GM15510 (cell line): Measurements from ENCODE around the gene CLEC18B.
"Not testable (repeated sequence)": the region's sequence is repeated elsewhere in the genome, so short reads cannot be mapped to it uniquely, and the experiment has no call there.

ENCODE experiments used
- POLR2A ChIP-seq: IDR thresholded peaks from 3 replicates; pipeline ENCODE4 v1.6.1; 2011; ENCODE audit warnings: borderline replicate concordance; ENCODE audit not compliant: insufficient read length; ENCODE audit errors: extremely low read depth

The CLEC18B gene

DNA sequence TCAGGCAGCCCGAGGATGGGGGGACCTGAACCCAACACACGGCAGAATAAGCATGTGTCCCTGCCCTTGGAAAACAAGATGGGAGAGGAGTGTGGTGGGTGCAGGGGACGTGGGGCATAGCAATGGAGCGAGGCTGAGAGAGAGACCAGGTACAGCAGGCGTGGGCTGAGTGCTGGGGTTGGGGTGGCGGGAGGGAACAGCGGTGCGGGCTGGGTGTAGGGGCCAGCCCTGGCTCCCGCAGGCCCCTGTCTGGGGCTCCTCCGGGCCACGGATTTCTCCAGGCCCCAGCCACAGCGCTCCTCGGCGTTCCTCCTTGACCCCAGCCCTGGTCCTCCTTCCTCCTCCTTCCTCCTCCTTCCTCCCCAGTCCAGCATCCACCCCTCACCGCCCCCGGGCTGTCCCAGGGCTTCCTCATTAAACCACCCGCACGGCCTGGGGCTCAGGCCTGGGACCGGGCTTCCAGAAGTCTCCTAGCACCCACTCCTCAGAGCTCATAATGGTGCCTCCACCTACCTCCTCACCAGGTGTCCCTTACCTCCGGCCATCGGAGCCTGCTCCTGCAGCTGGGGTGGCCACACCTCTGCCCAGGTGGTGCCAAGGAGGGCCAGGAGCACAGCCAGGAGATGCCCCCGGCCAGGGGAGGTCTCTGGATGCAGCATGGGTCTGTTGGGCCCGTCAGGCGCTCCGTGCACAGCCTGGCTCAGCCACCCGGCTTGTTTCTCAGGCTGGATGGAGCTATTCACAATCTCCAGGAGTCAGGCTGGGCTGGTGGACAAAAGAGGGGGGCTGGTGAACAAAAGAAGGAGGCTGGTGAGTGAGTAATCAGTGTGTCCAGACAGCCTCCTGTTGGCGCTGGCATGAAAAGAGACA is at the start of gene CLEC18B:
TSS of gene CLEC18B (minus strand) at position 867 of the 870 bp plus-strand sequence. CDS start at position 659, 208 bp downstream.
- not testable (repeated sequence) for TF ChIP-seq POLR2A

DNA sequence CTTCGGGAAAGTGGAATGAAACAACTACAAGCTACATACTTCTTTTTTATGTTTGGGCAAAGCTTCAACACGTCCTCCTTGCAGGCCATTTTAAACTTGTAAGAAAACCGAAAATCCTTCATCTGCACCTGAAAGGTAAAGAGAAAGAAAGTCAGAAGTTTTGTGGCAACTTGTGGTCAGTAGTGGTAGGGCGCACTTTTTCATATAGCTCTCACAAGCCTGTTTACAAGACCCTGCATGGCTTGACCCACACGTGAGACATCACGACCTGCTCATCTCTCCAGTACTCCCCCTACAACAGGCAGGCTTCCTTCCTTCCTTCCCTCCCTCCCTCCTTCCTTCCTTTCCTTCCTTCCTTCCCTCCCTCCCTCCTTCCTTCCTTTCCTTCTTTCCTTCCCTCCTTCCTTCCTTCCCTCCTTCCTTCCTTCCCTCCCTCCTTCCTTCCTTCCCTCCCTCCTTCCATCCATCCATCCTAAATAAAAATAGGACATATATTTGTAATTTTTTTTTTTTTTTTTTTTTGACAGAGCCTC is 48.7 kb upstream of the CLEC18B start:
- TF ChIP-seq POLR2A = no peak

DNA sequence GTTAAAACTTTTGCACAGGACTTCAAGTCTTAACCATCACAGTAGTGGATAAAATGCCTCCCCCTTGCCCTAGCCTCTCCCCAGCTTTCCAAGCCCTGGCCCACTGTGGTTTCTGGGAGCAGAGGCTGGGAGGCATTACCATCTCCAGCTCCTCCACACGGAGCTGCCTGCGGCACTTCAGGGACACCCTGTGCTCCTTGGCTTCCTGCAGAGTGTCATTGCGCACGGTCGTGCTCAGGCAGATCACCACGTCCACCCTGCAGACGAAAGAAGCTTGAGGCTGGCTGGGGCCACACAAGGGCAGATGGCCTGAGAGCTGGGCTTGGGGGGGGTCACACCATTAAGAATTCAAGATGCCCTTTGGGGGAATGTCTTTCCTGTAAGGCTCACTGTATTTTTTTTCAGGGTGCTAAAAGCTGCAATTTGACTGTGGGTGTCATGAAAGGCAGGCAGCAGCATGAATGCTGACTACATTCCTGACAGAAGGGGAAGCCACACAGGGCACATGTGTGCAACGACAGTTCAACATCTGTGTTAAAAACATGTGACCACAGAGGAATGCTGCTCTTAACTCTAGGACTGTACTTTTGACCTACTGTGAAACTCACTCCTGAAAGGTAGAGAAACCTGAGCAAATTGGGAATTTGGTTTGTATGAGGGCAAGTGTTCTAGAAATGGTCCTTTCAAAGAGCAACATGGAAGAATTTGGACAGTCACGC is 47.7 kb upstream of the CLEC18B start:
- no peak for TF ChIP-seq POLR2A

DNA sequence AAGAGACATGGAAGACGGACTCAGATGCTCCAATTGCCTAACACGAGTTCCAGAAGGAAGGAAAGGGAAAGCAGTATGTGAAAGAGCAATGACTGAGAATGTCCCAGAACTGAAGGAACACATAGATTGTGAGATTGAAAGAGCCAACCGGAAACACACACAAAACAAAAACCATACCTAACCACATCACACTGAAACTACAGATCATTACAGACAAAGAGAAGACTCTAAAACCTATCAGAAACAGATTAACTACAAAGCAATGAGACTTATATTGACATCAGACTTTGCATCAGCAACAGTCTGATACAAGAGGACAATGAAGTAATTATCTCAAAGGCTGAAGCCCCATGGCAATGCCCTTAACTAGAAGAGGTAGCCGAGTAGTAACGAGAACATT is 45.6 kb upstream of the CLEC18B start:
- TF ChIP-seq POLR2A = no peak

DNA sequence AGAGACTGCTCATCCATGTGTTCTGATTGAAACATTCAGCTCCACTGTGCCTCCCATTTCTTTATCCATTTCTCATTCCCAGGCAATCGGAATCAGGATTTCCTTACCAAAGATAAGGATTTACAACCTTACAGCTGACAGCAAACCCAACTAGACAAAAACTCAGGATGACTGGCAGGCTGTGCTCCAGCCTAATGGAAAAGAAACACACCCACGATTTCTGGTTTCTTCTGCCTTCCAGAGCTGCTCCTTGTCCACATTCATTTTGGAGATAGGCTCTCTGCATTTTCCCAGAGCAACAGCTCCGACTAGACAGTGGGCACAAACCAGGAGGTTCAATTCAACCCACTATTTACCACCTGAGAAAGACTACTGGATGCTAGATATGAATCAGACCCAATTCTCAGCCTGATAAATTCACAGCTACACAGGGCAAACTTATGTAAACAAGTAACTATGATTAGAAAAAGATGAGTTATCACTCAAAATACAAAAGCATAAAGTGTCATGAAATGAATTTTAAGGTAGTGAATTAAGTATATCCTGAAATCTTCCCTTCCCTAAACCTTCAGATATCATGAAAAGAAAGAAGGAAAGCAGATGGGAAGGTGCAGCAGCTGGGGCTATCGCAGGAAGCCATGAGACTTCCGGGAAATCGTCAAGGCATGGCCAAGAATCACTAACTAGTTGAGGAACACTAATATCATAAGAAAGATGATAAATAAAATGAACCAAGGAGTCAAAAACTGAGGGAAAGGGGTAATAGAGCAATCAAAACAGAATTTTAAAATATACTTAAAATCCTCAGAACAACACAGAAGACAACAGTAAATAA is 44.8 kb upstream of the CLEC18B start:
- TF ChIP-seq POLR2A = no peak

DNA sequence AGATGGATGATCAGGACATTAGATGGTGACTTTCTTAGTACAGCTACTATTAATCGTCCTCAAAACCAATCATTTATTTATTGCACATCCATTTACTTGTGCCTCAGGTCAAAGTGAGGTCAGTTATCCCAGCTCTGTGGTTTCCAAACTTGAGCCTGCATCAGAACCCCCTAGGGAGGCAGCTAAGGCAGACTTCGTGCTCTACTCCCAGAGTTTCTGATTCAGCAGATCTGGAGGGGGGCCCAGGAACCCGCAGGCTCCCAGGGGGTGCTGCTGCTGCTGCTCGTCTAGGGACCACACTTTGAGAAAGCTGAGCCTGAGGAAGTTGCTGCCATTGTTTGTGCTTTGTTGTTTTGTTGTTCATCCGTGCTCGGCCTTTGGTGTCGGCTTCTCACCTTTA is 44.0 kb upstream of the CLEC18B start:
- no peak for TF ChIP-seq POLR2A

DNA sequence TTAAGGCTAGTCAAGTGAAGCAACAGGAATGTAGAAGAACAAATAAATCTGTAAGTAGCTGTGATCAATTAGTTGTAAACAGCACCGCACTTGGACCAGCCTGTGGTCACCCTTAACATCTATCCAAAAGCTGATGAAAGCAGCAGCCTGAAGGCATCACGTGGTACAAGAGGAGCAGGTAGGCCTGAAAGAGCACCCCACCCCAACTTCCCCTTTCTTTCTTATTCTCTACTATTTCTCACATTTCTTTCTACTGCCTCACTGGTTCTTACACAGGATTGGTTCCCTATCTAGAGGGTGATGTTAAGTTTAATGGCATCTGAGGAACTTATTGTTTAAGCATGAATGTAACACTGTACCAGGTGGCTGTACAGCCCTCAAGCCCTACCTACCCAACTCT is 42.6 kb upstream of the CLEC18B start:
- no peak for TF ChIP-seq POLR2A

DNA sequence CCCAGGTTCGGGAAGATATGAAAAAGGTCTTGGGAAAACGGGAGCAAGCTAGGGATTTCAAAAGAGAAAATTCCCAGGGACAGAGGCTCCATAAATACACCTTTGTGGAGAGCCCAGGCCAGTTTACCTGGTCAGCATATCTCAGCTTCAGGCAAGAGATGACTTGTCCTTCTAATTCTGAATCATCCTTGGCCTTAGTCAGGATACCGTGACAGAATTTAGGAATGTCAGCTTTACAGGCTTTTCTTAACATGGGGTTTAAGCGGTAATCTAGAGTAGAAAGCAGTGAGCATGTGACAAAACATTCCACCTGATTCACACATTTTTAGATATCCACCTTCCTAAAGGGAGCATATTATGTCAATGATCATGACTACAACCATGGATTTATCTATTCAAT is 41.1 kb upstream of the CLEC18B start:
- no peak for TF ChIP-seq POLR2A

DNA sequence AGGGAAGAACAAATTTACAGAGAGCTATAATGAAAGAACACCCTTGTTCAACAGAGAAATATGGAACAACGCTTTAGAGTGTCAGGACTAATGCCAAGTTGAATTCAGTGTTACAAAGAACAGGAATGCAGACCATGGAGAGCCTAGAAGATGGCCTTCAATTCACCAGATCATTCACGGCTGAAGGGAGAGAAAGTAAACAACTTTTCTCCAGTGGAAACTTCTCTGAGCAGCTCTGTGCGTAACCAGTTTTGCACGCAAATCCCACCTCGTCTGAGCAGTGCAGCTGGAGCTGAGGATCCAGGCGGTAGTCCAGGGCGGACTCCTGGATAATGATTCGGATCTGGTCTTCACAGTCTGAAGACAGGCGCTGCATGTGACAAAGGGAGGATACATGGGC is 40.5 kb upstream of the CLEC18B start:
- TF ChIP-seq POLR2A = no peak

DNA sequence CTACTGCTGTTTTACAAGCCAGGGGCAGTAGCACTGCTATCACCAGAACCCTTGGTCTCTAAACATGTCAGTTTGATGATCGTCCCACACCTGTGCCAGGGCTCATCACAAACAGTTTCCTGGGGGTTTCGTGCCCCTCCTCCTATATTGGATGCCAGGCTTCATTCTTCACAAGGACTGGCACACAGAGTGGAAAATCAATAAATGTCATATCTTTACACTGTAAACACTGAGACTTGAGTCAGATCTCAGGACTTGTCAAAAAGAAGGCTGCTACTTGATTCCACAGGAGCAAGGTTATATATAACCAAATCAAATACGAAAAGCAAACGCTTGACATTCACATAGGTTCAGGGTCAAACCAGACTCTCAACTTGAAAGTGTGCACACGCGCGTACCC is 39.3 kb upstream of the CLEC18B start:
- TF ChIP-seq POLR2A = no peak

DNA sequence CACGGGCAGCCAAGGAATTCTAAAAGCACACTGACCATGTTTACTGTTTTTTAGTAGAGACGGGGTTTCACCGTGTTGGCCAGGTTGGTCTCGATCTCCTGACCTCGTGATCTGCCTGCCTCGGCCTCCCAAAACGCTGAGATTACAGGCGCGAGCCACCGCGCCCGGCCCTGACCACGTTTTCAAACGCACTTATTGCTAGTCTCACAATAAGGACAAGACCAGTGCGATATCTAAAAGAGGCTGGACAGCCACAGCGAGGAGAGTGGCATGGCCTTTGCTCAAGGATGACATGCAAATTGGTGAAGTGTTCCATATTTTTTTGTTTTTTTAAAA is 35.0 kb upstream of the CLEC18B start:
- TF ChIP-seq POLR2A = no peak

DNA sequence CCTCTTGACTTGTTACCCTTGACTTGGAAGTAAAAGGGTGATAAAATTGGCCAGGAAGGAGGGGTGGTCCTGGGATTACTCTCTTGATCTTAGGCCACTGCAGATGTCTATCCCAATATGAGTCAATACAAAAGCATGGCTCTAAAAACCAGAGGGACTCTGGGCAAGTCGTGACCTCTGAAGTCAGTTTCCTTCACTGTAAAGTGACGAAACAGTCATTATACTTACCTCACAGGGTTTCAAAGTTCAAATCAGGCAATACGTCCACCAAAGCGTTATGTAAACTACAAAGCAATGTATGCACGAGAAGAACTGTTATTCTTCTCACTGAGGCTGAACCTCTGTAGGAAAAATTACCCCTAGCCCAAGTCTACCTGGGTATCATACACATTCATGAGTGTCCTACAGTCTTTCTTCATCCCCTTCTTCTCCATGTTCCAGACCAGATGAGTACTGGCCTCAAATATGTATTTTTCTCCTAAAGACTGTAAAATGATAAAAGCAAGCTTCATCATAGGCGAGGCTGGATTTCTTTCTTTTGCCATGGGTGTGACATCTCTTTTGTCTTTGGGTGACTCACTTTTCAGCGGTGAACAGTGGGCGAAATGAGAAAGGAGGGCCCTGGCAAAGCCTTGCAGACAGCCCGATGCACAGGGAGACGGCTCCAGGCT is 34.5 kb upstream of the CLEC18B start:
- TF ChIP-seq POLR2A = no peak

DNA sequence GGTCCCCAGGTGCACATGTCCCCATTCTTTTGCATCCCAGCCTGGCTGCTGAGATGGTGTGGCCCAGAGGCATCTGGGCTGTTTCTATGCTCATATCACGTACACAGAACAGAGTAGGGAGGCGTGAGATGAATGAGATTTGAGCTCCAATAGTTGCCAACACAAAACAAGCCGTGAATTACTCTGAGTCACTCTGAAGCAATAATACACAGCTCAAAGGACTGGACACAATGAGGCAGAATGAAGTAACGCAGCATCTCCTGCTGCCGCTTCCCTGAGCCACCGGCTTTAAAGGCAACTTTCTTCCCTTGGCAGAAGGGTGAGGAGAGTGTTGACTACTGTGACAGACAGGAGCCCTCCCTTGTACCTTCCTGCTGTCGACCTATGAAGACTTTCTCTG is 33.9 kb upstream of the CLEC18B start:
- TF ChIP-seq POLR2A = no peak
